ENCODE data around the gene MEF2B. TPM values are rescaled to one million over a fixed set of nuclear protein-coding genes. Genes with fewer than 3 reads are reported as not detected.

The MEF2B gene
- total and polyA plus RNA-seq, 10 of the 15 experiments (the other 5 are each of a cell fraction or from before 2014, with no cell fraction given): 0.09 to 33.0 (median 8.9) TPM

GRCh38 chr19:19211499-19212420 is 41.7 kb upstream of the MEF2B start, which contains the start of gene NCAN:
NCAN (plus strand) TSS chr19:19211958; CDS start chr19:19216954, 4,996 bp downstream.
- peaks cover 13% of the 10 kb centered on the region; the same call in 1 of the 2 replicates for H3K4me1 ChIP-seq (ENCODE audit: control insufficient read depth, insufficient read depth, low read length)
- no peaks in the 10 kb centered on the region for H4K20me1 ChIP-seq (ENCODE audit: control insufficient read depth, insufficient read depth)
- no TSS peak for BruUV-seq (replicated peaks)
- FAIRE-seq (no peak), DNase-seq (ENCODE audit: low read depth, low spot score) (no peak), ATAC-seq (no peak)
- ChIA-PET RAD21 (ENCODE audit: unreplicated experiment) (no interaction called here), POLR2A (no interaction called here), CTCF (no interaction called here), SMC1A (ENCODE audit: uncharacterized antibody, unreplicated experiment) (no interaction called here)
- 15% methylated on average over 45 of the region's 54 CpGs for WGBS (ENCODE audit: insufficient coverage, insufficient replicate concordance, low lambda C conversion rate, missing lambda C conversion rate)
- intact Hi-C loops (cut with micrococcal nuclease; ENCODE audit: unreplicated experiment) (no loop called here), in situ Hi-C loops (cut with MboI) (no loop called here)
- H3K9ac ChIP-seq (ENCODE audit: control insufficient read depth, insufficient read depth, low read length): no peak within 1 kb of the TSS
- no peaks in the 10 kb centered on the region for H3K36me3 ChIP-seq (ENCODE audit: control insufficient read depth in 2 of 2, insufficient read depth in 2 of 2, low read length in 1 of 2)
- peaks cover 0 to 2% of the 10 kb centered on the region in 2 experiments; a peak in 1 of 4 replicates for H3K27me3 ChIP-seq (replicated peaks in 1 of 2; ENCODE audit: control insufficient read depth in 2 of 2, insufficient read depth in 2 of 2, low read length in 1 of 2)
- TF ChIP-seq PKNOX1 (IDR thresholded peaks at IDR 0.05): no peak
- H3K9me3 ChIP-seq (replicated peaks; ENCODE audit: control insufficient read depth, insufficient read depth, low read length): no peaks in the 10 kb centered on the region
- H3K79me2 ChIP-seq (ENCODE audit: control insufficient read depth, insufficient read depth, low read length): no peaks in the 10 kb centered on the region
- H3K4me2 ChIP-seq (ENCODE audit: control insufficient read depth, insufficient read depth): no peak within 1 kb of the TSS
- no peak within 1 kb of the TSS for H3K4me3 ChIP-seq
- no peak within 1 kb of the TSS for H2AFZ ChIP-seq (ENCODE audit: control insufficient read depth, low read depth, low read length)
- H3K27ac ChIP-seq (ENCODE audit: control insufficient read depth, insufficient read depth): no peak within 1 kb of the TSS

GRCh38 chr19:19209372-19209771 is 39.3 kb upstream of the MEF2B start:
- no peak for DNase-seq (ENCODE audit: low read depth, low spot score)
- 25% methylated on average over 9 of the region's 9 CpGs for WGBS (ENCODE audit: insufficient coverage, insufficient replicate concordance, low lambda C conversion rate, missing lambda C conversion rate)
- H3K4me1 ChIP-seq (ENCODE audit: control insufficient read depth, insufficient read depth, low read length): peaks cover 10% of the 10 kb centered on the region; the same call in 1 of the 2 replicates
- BruUV-seq (replicated peaks): no TSS peak
- CTCF ChIA-PET: no interaction called here
- no peak overlapping the region for H3K9ac ChIP-seq (ENCODE audit: control insufficient read depth, insufficient read depth, low read length)
- RAD21 ChIA-PET (ENCODE audit: unreplicated experiment): no interaction called here
- H3K4me2 ChIP-seq (ENCODE audit: control insufficient read depth, insufficient read depth): no peak overlapping the region
- in situ Hi-C loops (cut with MboI): no loop called here
- ATAC-seq: no peak
- H3K27me3 ChIP-seq (replicated peaks in 1 of 2; ENCODE audit: control insufficient read depth in 2 of 2, insufficient read depth in 2 of 2, low read length in 1 of 2): peaks cover 0 to 2% of the 10 kb centered on the region in 2 experiments; a peak in 1 of 4 replicates
- FAIRE-seq: no peak
- H3K79me2 ChIP-seq (ENCODE audit: control insufficient read depth, insufficient read depth, low read length): no peaks in the 10 kb centered on the region
- no peak overlapping the region for H3K27ac ChIP-seq (ENCODE audit: control insufficient read depth, insufficient read depth)
- SMC1A ChIA-PET (ENCODE audit: uncharacterized antibody, unreplicated experiment): no interaction called here
- peak; percentile 48; the same call in 1 of the 2 replicates for TF ChIP-seq TCF12 (IDR thresholded peaks at IDR 0.05; ENCODE audit: low read depth, low read length)
- no peak for TF ChIP-seq KDM1A (IDR thresholded peaks at IDR 0.05; ENCODE audit: borderline replicate concordance)
- no peaks in the 10 kb centered on the region for H4K20me1 ChIP-seq (ENCODE audit: control insufficient read depth, insufficient read depth)
- no peaks in the 10 kb centered on the region for H3K36me3 ChIP-seq (ENCODE audit: control insufficient read depth in 2 of 2, insufficient read depth in 2 of 2, low read length in 1 of 2)
- intact Hi-C loops (cut with micrococcal nuclease; ENCODE audit: unreplicated experiment): no loop called here
- POLR2A ChIA-PET: no interaction called here
- H2AFZ ChIP-seq (ENCODE audit: control insufficient read depth, low read depth, low read length): no peak overlapping the region
- H3K4me3 ChIP-seq: no peak overlapping the region
- no peaks in the 10 kb centered on the region for H3K9me3 ChIP-seq (replicated peaks; ENCODE audit: control insufficient read depth, insufficient read depth, low read length)
